GM12873 (cell line): ENCODE results near the gene THRAP3.

ENCODE experiments used
- TF ChIP-seq, protein P1 (sequence below): IDR thresholded peaks from 2 replicates; pipeline ENCODE4 v1.5.1; 2012; ENCODE audit warnings: low read depth, mild to moderate bottlenecking, moderate library complexity, low read length, control low read depth; ENCODE audit not compliant: insufficient read depth; ENCODE audit errors: missing control alignments

THRAP3 gene

DNA sequence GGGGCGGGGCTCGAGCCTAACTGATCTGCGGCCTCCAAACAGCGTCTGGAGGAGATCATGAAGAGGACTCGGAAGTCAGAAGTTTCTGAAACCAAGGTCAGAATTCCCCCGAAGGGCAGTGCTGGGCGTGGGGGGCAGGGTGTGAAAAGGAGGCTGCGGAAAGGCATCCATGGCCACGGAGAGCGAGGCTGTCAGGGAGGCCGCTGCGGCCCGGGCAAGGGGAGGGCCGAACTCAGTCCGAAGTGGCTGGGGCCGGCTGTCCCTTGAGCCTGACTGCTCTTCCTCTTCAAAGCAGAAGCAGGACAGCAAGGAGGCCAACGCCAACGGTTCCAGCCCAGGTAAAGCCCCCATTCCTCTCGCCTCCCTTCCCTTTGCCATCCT, 45.0 kb upstream of the THRAP3 start:
- TF ChIP-seq, protein P1, sequence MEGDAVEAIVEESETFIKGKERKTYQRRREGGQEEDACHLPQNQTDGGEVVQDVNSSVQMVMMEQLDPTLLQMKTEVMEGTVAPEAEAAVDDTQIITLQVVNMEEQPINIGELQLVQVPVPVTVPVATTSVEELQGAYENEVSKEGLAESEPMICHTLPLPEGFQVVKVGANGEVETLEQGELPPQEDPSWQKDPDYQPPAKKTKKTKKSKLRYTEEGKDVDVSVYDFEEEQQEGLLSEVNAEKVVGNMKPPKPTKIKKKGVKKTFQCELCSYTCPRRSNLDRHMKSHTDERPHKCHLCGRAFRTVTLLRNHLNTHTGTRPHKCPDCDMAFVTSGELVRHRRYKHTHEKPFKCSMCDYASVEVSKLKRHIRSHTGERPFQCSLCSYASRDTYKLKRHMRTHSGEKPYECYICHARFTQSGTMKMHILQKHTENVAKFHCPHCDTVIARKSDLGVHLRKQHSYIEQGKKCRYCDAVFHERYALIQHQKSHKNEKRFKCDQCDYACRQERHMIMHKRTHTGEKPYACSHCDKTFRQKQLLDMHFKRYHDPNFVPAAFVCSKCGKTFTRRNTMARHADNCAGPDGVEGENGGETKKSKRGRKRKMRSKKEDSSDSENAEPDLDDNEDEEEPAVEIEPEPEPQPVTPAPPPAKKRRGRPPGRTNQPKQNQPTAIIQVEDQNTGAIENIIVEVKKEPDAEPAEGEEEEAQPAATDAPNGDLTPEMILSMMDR = no peak

DNA sequence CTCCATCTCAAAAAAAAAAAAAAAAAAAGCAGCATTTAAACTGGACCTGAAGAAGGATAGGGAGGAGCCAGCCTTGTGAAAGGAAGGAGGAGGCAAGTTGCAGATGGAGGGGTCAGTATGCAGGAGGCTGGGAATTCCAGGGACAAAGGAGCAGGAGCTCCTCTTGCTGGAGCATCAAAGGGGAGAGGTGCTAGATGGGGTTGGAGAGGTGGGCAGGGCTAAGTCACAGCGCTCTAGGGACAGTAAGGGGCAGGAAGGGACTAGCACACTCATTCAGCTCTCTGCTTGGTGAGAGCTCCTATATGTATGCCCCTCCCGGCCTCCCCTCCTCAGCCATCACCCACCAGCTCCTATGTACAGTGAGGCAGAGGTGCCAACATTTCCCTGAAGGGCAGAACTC, 41.5 kb upstream of the THRAP3 start:
- TF ChIP-seq, protein P1 = no peak

DNA sequence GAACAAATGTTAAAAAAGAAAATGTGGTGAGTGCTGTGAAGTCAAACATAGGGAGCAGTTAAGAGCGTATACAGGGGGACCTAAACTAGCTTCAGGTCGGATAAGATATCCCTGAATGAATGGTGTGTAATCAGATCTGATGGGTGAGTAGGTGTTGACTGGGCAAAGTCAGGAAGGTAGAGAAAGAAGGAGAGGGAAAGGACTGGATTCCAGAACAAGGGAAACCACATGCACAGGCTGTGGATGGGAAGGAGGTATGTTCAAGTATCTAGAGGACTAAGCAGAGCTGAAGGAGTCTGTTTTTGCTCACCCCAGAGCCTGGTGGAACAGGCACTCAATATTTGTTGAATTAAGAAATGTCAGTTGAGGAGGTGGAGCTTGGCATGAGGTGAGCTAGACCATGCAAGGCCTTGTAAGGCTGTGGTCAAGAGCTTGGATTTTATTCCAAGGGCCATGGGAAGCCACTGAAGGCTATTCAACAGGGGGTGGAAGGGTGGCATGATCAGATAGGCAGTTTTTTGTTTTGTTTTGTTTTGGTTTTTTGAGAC, 40.9 kb upstream of the THRAP3 start:
- TF ChIP-seq, protein P1 = no peak

DNA sequence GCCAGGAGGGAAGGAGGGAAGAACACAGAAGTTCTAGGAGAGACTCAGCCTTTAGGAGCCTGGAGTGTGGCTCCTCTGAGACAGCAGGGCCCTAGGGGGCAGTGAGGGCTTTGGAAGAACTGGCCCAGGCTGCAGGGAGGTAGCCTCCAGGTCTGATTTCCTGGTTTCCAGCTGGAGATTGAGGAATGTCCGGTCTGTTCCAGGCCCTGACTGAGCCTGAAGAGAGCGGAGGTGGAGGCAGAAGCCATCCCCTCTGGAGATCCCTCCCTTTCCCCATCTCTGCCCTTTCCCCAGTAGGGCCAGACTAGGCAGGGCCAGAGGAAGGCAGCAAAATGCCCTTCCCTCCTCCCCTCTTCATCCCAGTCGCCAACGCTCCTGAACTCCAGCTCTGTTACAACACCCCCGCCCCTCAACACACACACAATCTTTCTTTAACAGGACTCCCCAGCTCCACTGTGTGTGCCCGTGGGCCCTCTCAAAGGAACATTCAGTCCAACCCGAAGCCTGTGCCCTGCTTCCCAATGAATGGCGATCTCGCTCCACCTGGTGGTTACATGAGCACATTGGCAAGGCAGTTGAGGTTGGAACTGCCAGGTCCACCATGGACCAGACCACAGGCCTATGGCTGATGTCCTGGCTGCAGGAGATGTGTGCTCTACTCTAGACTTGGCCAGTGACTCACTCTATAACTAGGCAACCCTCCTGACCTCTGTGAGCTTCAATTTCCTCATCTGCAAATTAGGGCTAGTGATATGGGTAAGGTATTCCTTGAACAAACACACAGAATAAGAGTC, 36.2 kb upstream of the THRAP3 start:
- TF ChIP-seq, protein P1 = peak; percentile 93

DNA sequence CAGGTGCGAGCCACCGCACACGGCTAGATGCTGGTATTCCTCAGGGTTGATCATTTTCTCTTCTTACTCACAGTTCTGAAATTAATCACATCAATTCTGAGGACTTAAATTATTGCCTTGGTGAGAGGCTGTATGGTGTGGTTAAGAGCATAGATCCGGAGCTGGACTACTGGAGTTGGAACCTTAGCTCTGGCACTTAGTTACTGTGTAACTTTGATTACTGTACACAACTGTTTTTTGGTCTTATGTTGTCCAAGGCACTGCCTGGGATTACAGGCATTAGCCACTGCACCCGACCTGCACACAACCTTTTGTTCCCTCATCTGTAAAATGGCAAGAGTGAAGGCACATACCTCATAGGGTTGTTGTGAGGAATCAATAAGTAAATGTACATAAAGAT, 25.6 kb upstream of the THRAP3 start:
- TF ChIP-seq, protein P1 = no peak

DNA sequence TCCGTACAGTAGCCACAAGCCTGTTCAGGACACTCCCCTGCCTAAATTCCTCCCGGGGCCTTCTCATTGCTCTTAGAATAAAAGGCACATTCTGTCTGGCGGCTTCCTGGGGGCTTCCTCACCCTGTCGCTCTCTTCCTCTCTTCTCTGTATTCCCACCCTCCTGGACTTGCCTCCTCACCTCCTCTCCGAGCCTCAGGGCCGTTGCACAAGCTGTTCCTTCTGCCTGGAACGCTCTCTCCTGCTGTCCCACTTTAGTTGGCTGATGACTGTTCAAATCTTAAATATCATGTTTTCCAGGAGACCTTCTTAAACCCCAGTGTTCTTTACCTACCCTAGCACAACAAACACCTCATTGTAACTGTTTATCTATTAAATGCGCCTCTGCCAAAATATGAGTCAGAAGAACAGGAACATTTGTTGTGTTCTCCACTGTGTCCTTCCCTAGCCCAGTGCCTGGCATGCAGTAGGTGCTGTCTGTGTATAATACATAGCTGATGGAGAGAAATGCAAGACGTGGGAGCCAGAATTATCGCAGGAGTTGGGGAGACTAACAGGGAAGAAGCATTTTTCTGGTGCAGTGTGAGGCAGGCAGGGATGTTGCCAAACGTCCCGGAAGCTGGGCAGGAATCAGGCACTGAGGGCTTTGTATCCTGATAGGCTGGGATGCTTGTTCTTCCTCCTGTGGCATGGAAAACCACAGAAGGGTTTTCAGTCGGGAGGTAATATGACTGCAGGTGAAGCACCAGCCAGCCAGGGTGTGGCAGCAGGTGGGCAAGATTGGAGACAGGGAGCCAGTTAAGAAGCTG, 24.1 kb upstream of the THRAP3 start:
- TF ChIP-seq, protein P1 = no peak

DNA sequence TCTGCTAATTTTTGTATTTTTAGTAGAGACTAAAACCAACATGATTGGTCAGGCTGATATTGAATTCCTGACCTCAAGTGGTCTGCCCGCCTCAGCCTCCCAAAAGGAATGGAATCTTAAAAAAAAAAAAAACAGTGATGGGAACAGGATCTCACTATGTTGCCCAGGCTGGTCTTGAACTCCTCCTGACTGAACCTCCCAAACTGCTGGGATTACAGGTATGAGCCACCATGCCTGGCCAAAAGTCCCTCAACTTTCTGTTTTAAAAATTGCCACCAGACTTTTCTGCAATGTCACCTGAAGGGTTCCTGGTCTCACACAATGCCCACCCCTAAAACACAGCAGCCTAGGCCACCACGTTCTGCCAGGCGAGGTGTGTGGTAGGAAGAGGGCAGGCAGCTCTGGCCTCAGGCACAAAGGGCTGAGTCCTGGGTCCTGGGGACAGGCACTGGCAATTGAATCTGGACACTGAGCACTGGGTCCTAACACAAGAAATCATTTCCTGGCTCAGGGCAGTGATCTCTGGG, 21.2 kb upstream of the THRAP3 start:
- TF ChIP-seq, protein P1 = no peak
